Left kidney (tissue), 2 donors: ENCODE results near the gene ZFR. TPM values are rescaled to one million over a fixed set of nuclear protein-coding genes. Genes with fewer than 3 reads are reported as not detected.

ENCODE experiments used
- DNase-seq: peaks from one replicate; pipeline ENCODE4 v3.0.0-alpha.2; 2013
- polyA plus RNA-seq: library from polyadenylated mRNA; unstranded; fragments of 120-200 nt; gene quantifications from one replicate; pipeline ENCODE4 v1.2.1, GENCODE V29; 2013; ENCODE audit not compliant: insufficient read length

ZFR gene
- polyA plus RNA-seq, 1 donor = 134 TPM

DNA sequence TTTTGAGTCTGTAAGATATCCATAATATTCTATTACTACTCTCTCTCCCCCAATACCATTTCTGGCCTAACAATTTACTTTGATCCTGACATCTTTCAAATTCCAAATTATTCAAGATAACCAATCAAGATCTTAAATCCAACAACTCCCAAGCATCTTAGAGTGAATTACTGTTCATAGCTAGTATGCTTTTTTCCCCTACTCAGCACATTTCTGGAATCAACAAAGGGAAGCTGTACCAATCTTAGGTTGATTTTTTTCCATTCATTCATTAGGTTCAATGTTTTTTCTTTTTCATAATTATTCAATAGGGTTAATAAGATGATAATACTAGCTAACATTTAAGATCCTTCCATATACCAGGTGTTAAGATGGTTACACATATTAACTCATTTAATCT, 81.5 kb downstream of the ZFR start:
- DNase-seq = no peak

DNA sequence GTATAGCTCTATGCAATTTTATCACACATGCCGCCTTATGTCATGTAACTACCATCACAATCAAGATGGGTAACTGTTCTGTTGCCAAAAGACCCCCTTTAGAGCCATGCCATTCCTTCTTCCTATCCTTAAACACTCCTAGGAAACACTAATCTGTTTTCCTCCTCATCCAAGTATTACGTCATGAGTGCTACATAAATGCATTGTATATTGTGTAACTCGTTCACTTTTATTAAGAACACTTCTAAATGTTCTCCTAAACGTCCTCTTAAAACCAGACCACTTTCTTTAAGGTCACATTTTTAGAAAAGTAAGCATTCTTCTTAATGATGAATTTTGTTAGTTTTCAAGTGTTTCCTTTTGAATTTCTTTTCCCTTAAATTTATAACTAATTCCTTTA, 82.0 kb downstream of the ZFR start:
- no peak for DNase-seq

DNA sequence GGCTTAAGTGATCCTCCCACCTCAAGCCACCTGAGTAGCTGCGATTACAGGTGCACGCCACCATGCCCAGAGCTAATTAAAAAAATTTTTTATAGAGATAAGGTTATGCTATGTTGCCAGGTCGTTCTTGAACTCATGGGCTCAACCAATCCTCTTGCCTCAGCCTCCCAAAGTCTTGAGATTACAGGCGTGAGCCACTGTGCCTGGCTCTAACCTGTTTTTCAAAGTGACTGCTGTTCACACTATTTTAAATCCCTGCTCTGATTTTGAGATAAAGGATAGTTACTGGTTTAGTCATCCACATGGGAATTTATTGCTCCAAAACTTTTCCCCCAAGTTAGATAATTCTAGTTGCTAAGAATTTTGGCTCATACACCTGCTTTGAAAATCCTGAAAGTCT, 83.6 kb downstream of the ZFR start:
- DNase-seq = no peak

DNA sequence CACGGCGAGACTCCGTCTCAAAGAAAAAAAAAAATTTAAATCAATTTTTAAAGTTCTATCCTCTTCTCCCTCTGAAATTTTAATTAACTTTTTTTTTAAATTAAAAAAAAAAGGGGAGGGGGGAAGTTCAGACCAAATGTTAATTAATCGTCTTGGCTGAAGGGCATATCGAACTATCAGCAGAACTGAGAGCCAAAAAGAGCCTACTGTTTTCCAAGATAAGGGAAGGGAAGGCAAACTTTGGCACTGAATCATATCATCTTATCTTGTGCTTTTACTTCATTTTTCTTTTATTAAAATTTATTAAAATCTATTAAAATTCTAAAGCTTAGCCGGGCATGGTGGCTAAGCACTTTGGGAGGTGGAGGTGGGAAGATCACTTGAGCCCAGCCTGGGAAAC, 85.9 kb downstream of the ZFR start:
- DNase-seq = no peak

DNA sequence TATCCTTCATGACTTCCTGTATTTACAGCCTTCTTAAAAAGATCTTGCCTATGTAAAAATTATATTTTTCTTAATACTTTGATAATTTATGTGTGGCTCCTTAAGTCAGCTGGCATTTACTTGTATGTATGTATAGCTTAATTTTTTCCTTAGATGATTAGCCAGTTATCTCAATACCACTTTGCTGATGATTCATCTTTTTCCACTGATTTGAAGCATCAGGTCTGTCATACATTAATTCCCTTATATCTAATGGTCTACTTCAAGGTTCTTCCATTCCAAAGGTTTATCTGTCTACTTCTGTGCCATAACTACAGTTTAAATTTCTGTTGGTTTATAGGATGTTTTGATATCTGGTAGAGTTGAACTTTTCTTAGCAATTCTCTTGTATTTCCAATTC, 86.9 kb downstream of the ZFR start:
- DNase-seq = no peak

DNA sequence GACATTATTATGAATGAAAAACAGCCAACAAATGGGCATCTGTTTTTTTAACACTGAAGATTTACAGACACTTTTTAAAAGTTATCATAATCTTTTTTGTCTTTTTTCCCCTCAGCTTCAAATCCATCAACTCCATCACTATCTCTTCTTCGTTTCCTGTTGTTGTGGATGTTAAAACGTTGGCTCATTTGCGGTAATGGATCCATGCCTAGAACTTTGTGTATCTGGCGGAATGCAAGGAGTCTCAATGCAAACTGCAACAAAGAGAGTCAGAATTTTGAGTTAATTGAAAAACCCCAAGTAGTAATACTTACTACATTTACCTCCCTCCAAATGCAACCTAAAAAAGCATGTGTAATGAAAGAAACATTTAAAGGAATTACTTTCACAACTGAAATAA, 88.9 kb downstream of the ZFR start:
- DNase-seq = no peak

DNA sequence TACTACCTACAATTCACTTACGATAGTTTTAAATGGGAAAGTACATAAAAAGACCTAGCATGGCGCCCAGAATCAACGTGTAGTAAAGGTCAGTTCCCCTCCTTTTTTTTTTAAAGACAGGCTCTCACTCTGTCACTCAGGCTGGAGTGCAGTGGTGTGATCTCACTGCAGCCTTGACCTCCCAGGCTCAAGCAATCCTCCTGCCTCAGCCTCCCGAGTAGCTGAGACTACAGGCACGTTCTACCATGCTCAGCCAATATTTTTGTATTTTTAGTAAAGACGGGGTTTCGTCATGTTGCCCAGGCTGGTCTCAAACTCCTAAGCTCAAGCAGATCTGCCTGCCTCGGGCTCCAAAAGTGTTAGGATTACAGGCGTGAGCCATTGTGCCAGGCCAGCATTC, 91.1 kb downstream of the ZFR start:
- DNase-seq = no peak

DNA sequence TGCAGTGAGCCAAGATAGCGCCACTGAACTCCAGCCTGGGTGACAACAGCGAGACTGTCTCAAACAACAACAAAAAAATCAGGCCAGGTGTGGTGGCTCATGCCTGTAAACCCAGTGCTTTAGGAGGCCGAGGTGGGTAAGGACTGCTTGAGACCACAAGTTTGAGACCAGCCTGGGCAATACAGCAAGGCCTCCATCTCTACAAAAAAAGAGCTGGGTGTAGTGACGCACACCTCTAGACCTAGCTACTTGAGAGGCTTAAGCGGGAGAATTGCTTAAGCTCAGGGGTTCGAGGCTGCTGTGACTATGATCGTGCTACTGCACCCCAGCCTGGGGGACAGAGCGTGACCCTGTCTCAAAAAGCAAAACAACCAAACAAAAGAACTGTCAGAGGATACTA, 91.9 kb downstream of the ZFR start:
- DNase-seq = no peak

DNA sequence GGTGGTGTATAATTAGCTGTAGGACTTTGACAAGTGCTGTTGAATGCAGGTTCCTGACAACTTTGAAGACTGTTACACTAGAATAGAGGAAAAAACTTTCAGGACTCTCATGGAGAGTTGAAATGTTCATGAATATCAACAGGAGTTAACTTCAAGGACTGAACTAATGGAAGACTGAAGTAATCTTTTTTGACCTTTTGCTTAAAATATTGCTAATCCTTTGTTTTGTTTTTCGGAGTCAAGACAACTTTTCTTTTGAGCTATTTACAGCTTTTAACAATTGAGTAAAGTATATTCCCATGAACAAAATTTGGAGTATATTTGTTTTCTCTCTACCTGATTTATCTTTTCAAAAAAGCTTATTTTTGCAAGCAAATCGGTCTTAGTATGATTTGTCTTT, 97.7 kb downstream of the ZFR start:
- no peak for DNase-seq

DNA sequence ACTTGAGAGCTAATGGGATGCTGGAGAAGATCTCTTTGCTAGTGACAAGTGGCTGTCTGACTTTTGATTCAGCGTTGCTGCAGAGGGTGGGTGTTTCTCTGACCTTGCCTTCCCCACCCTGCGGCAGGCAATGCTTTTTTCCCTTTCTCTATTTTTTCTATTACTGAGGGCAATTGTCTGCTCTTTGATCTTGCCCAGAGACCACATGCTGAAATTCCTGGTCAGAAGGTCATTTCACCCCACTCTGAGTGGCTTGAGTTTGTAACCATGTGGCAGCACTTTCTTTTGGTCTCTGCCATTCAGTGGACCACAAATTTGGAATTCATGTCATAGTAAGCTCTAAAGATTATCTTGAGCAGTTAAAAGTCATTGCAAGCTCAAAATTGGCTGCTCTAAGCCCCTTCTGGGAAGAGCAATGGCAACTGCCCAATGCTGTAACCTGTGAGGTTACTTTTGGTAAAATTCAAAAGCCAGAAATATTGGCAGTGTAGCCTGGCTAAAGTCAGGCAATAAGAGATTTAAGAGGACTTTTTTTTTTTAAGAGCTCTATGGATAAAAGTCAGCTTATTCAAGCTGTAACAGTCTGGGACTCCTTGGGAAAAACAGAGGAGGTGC, 101.4 kb downstream of the ZFR start:
- DNase-seq = no peak

DNA sequence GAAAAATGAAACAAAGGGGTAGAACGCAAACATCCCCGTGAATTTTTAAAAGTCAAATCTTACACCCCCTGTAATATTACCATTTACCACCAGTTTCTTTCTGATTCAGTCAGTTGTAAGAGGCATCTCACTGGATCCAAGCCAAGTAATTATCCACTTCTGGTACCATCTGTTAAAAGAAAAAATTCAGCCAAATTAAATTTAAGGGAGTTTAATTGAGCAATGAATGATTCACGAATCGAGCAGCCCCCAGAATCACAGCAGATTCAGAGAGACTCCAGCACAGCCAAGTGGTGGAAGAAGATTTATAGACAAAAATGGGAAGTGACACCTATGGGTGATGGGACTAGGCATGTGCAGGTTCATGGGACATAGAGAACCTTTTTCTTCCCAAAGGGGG, 101.9 kb downstream of the ZFR start:
- DNase-seq = no peak

DNA sequence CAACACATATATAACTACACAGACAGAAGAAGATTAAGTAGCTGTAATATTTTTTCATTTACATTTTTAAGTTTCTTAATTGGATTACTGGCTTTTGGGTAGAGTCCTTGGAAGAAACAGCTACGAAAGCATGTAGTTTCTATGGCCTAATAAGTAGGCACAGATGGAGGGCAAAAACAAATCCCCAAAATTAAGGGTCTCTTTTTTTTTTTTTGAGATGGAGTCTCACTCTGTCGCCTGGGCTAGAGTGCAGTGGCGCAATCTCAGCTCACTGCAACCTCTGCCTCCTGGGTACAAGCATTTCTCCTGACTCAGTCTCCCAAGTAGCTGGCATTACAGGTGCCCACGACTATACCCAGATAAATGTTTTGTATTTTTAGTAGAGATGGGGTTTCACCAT, 104.7 kb downstream of the ZFR start:
- DNase-seq = no peak

DNA sequence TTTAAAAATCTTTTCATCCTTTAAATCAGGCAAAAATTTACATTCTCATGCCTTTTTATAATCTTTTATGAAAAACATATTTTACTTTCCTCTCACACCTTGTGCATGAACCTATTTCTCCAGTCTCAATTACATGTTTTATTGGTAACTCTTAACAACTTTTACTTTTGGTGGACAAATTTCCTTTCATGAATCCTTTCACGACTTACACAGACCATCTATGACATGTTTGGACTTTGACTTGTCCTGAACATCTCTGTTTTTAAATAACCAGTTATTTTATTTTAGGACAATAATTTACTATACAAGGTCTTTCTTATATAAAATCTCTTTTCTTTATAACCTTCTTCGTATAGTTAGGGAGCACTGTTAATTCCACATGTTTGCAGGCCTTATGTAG, 105.3 kb downstream of the ZFR start:
- DNase-seq = peak; percentile 24

DNA sequence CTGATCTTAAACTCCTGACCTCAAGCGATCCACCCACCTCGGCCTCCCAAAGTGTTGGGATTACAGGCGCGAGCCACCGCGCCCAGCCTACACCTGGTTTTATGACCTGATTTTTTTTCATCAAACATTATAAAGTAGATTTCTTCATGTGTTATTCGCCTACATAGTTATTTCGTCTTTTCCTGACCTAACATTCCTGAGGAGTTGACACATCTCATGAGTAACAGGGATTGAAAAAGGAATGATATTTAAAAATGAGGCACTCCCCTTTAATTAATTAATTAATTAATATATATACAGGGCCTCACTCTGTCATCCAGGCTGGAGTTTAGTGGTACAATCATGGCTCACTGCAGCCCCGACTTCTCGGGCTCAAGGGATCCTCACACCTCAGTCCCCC, 111.6 kb downstream of the ZFR start:
- DNase-seq = no peak

DNA sequence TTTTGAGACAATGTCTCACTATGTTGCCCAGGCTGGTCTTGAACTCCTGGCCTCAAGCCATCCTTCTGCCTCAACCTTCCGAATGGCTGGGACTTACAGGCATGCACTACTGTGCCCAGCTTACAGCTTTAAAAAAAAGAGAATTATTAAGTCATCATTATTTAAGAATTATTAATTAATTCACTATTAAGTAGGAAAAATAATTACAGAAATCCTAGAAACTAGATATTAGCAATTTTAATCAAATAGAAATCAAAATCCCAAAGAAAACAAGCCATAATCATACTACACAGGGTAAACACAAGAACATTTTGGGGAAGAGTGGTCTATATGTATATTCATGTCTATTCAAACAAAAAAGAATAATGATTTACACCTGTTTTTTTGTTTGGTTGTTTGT, 112.2 kb downstream of the ZFR start:
- no peak for DNase-seq

DNA sequence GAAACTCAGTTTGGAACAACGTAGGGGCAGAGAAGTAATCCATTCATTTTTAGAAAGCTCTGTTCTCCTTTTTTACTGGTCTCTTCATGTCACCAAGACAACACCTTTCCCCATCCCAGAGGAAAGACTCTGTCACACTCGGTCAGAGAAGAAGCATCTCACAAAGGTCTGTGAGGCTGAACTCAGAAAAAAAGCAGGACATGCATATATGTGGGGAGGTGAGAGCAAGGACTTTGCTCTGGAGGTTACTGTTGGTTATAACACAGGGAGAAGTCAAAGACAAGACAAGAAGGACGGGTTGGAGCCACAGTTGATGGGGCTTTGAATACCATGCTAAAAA, 112.6 kb downstream of the ZFR start:
- DNase-seq = no peak

DNA sequence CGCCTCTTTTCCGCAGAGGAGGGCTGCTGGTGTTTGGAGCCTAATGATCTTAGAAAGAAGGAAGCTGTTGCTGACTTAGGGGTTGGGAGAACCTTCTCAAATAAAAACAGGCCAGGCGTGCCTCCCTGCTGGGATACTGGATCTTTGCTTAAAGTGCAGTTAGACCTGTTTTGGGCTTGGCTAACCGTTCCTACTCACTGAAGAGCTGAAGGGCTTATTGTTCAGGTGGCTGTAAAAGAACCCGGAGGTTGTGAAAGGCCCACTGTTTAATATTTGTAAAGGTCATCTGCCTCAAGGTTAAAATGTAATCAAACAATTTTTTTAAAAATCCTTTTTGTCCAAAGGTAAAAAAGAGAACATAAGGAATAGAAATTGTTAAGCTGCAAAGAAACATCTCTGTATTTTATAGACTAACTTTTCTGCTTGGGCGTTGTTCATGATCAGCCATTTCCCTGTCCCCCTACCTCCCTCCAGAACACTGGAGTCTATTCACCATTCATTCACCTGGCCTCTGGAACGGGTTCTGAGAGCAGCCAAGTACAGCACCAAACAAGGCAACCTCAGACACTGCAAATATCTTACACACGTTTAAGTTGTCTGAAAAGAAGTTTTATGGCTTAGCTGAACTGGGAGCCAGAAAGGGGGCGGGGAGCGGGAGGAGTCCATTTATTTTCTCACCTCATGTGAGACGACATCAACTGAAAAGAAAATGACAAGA, 113.2 kb downstream of the ZFR start:
- DNase-seq = peak; percentile 55

DNA sequence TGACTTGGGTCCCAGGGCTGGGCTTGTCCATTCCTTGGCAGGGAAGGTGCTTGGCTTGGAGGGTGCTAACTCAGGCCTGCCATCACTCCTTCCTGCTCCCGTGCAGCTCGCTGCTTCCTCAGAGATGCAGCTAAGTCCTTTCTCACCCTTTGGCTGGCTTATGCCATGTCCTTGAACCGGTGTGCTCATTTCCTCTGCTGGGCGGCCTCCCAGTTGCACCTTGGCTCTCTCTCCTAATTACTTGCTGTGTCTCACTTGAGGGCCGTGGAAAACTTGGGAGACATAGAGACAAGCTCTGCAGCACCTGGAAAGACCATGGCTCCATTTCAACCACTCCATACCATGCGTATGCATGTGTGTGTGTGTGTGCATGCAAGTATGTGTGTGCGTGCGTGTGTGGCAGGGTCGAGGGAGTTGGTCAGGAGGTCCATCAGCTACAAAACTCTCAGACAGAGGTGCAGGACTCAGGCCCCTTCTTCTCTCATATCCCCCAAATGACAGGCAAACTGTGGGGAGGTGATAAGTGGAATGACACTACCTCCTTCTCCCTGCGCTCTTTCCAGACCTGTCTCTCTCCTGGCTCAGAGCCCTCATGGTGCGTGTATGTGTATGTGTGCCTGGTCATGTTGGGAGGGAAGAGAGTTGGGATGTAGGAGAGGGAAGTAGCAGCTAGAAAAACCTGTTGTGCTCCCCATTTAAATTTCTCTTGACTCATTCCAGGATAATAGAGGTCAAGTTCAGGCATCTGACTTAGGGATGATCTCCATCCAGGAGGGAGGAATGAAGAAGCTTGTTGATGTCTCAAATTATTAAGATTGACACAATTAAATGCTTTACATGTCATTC, 114.2 kb downstream of the ZFR start:
- no peak for DNase-seq

DNA sequence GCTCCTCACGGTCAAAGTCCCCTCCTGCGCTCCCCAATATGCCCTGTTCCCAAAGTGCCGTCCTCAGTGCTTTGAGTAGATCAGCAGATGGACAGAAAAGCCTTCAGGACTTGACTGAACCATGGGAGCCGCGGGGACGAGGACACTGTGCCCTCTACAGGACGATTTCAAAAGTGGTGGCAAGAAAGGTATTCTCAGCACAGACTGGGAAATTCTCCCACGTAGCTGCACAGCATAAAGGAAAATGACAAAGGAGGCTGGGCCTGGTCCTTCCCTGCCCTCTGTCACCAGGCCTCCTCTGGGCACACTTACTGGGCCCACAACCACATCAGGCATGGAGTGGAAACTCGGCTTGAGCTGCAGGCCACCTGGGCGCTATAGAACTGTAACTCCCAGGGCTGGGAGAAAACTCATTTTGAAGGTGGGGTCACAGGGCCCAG, 115.1 kb downstream of the ZFR start:
- DNase-seq = no peak

DNA sequence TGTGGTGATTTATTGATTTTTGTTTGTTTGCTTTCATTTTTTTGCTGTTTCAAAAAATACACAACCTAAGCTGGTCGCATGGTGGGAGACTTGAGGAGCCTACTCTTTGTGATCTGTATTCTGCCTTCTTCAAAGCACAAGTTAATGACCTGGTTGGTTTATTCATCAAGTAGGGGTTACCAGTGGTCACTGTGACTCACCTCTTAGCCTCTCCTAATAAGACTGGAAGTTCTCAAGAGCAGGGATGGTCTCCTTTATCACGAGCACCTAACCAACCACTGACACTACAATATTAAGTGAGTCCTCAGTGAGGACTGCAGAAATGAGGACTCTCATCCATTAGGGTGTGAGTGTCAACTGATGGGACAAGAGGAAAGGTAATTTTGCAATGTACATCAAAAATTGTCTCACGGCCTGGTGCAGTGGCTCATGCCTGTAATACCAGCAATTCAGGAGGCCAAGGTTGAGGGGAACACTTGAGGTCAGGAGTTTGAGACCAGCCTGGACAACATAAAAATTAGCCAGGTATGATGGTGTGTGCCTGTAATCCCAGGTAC, 118.2 kb downstream of the ZFR start:
- no peak for DNase-seq

DNA sequence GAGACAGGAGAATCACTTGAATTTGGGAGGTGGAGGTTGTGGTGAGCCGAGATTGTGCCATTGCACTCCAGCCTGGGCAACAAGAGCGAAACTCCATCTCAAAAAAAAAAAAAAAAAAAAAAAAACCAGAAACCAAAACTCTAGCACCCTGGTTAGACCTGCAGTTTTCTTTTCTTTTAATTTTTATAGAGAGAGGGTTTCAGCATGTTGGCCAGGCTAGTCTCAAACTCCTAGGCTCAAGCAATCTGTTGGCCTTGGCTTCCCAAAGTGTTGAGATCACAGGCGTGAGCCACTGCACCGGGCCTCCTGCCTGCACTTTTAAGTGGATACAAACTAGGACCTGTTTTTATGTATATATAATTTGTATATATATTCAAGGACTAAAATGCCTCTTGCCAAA, 118.9 kb downstream of the ZFR start:
- no peak for DNase-seq

DNA sequence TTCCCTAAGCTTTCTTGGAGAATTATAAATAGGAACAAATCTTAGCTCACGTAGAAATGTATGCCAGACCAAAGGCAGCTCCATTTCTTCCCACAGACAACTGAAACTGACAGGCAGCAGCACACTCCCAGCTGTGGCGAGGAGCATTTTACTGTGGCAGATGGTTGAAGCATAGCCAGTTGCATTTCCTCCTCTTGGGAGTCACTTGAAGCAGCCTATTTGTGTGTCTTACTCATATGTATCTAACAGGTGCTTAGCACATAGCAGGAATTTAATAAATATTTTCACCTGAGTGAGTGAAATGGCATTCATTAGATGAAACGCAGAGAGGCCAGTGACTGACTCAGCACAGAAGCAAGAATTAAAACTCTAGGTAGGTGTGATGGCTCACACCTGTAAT, 119.5 kb downstream of the ZFR start:
- no peak for DNase-seq

DNA sequence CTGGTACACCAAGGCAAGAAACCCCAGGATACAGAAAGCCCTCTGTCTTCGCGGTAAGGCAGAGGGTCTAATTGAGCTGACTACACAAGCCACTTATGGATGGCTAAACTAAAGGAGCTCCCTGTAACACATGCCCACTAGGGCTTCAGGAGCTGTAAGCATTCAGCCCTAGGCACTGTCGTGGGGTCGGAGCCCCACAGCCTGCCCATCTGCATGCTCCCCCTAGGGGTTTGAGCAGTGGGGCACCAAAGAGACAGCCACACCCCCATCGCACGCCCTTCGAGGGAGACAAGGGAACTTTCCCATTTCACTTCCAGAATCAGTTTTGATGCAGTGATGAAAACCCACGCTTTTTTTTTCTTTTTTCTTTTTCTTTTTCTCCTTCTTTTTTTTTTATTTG, 120.8 kb downstream of the ZFR start:
- DNase-seq = no peak
